Thoracic aorta (tissue), 2 donors: ENCODE results near the gene PRRT3. TPM values are rescaled to one million over a fixed set of nuclear protein-coding genes. Genes with fewer than 3 reads are reported as not detected.

ENCODE experiments used
- ATAC-seq: fragments of 150-250 bp; one replicate; pipeline ENCODE4 v1.8.0; 2017; ENCODE audit warnings: low read depth; ENCODE audit not compliant: insufficient number of reproducible peaks, low FRiP score
- DNase-seq: peaks from one replicate; pipeline ENCODE4 v3.0.0-alpha.2; 2020; ENCODE audit warnings: low spot score
- H3K27ac ChIP-seq, 2 donors: fragments of 200-600 bp; sonication (generic); 1 replicate in 1 of 2; 2 replicates in 1 of 2; pipeline ENCODE4 v1.5.1; 2016; ENCODE audit warnings: mild to moderate bottlenecking in 2 of 2, moderate library complexity in 2 of 2
- H3K27me3 ChIP-seq: fragments of 200-600 bp; sonication (generic); replicated peaks from 2 replicates; pipeline ENCODE4 v1.6.0; 2016; ENCODE audit warnings: mild to moderate bottlenecking; ENCODE audit not compliant: insufficient read depth
- H3K36me3 ChIP-seq: fragments of 200-600 bp; sonication (generic); one replicate; pipeline ENCODE4 v1.5.1; 2016
- H3K4me1 ChIP-seq, 2 donors: fragments of 200-600 bp; sonication (generic); 1 replicate in 1 of 2; 2 replicates in 1 of 2; pipeline versions ENCODE4 v1.5.1 to v1.6.0; 2016; ENCODE audit warnings: low read depth in 2 of 2, mild to moderate bottlenecking in 1 of 2; ENCODE audit not compliant: control insufficient read depth in 1 of 2
- H3K4me3 ChIP-seq: fragments of 200-600 bp; sonication (generic); 2 replicates; pipeline ENCODE4 v1.5.1; 2016; ENCODE audit warnings: mild to moderate bottlenecking
- H3K9me3 ChIP-seq: fragments of 200-600 bp; sonication (generic); 2 replicates; pipeline ENCODE4 v1.5.1; 2016
- CTCF ChIP-seq: fragments of 200-600 bp; sonication (generic); IDR thresholded peaks from one replicate; pipeline ENCODE4 v1.5.1; 2019; ENCODE audit warnings: antibody characterized with exemption
- total RNA-seq, 2 donors: library from RNA; depleted of rRNA; stranded (reverse); fragments of >200 nt; gene quantifications; one replicate each; pipeline versions ENCODE4 v1.1.0 to v1.2.3, GENCODE V29; 2016

The PRRT3 gene
- total RNA-seq, 2 donors from 2014 or later: 3.3 to 5.8 TPM

- ATAC-seq (peak; percentile 72), DNase-seq (peak; percentile 69)
- no peaks in the 10 kb centered on the region for H3K9me3 ChIP-seq
- peak within 1 kb of the TSS; percentile 91 to 95 for H3K27ac ChIP-seq
- peaks cover 29 to 38% of the 10 kb centered on the region in 2 donors for H3K4me1 ChIP-seq
- TF ChIP-seq CTCF: no peak
- peak within 1 kb of the TSS; percentile 89 for H3K4me3 ChIP-seq
- no peaks in the 10 kb centered on the region for H3K36me3 ChIP-seq
- no peaks in the 10 kb centered on the region for H3K27me3 ChIP-seq
Observed at GRCh38 chr3:9916734-9917680, 35.2 kb downstream of the PRRT3 start, which contains the start of gene IL17RC. Gene IL17RC (plus strand): TSS chr3:9917098. CDS start chr3:9917316, 218 bp downstream.

- peak overlapping the region; percentile 89 for H3K4me3 ChIP-seq
- peaks cover 29 to 38% of the 10 kb centered on the region in 2 donors for H3K4me1 ChIP-seq
- DNase-seq (no peak), ATAC-seq (no peak)
- TF ChIP-seq CTCF: no peak
- peak overlapping the region; percentile 91 to 95 for H3K27ac ChIP-seq
- no peaks in the 10 kb centered on the region for H3K36me3 ChIP-seq
- H3K9me3 ChIP-seq: no peaks in the 10 kb centered on the region
- H3K27me3 ChIP-seq: no peaks in the 10 kb centered on the region
Observed at GRCh38 chr3:9916346-9916733, 35.9 kb downstream of the PRRT3 start.

GRCh38 chr3:9915254-9916141 lies 36.7 kb downstream of the PRRT3 start:
- DNase-seq: no peak
- peaks cover 29 to 38% of the 10 kb centered on the region in 2 donors for H3K4me1 ChIP-seq

GRCh38 chr3:9914559-9915253 lies 37.5 kb downstream of the PRRT3 start:
- no peaks in the 10 kb centered on the region for H3K27me3 ChIP-seq
- H3K4me1 ChIP-seq: peaks cover 29 to 38% of the 10 kb centered on the region in 2 donors
- H3K9me3 ChIP-seq: no peaks in the 10 kb centered on the region
- ATAC-seq: no peak
- H3K36me3 ChIP-seq: no peaks in the 10 kb centered on the region
- DNase-seq: no peak
- H3K4me3 ChIP-seq: peak overlapping the region; percentile 89
- peak overlapping the region; percentile 91 to 95 for H3K27ac ChIP-seq
- TF ChIP-seq CTCF: no peak

More at GRCh38 chr3:9915254-9916141, 36.7 kb downstream of the PRRT3 start:
- peak overlapping the region; percentile 89 for H3K4me3 ChIP-seq
- no peaks in the 10 kb centered on the region for H3K27me3 ChIP-seq
- peak; percentile 47 for ATAC-seq
- no peaks in the 10 kb centered on the region for H3K36me3 ChIP-seq
- H3K9me3 ChIP-seq: no peaks in the 10 kb centered on the region
- TF ChIP-seq CTCF: peak; percentile 47
- H3K27ac ChIP-seq: peak overlapping the region; percentile 91 to 95
